Upper lobe of left lung (tissue), 6 donors: ENCODE results near the gene A2ML1. TPM values are rescaled to one million over a fixed set of nuclear protein-coding genes. Genes with fewer than 3 reads are reported as not detected.

Source experiments
- ATAC-seq, 2 donors: fragments of 200-7000 bp; cut with Tn5 transposase; one replicate each; pipeline ENCODE4 v1.9.1; 2022; ENCODE audit warnings: mild to moderate bottlenecking in 2 of 2, moderate library complexity in 2 of 2; ENCODE audit not compliant: low FRiP score in 2 of 2
- DNase-seq, 2 donors: peaks; one replicate each; pipeline ENCODE4 v3.0.0-alpha.2; 2019 to 2020
- H3K27ac ChIP-seq, 4 donors: fragments of 200-600 bp; sonication (generic); one replicate each; pipeline ENCODE4 v1.5.1; 2016 to 2019
- H3K27me3 ChIP-seq, 4 donors: fragments of 200-600 bp; sonication (generic); one replicate each; pipeline ENCODE4 v1.5.1; 2017 to 2019
- H3K36me3 ChIP-seq, 4 donors: fragments of 200-600 bp; sonication (generic); one replicate each; pipeline ENCODE4 v1.5.1; 2016 to 2019
- H3K4me1 ChIP-seq, 4 donors: fragments of 200-600 bp; sonication (generic); one replicate each; pipeline ENCODE4 v1.5.1; 2018 to 2019
- H3K4me3 ChIP-seq, 4 donors: fragments of 200-600 bp; sonication (generic); one replicate each; pipeline ENCODE4 v1.5.1; 2017 to 2019; ENCODE audit warnings: mild to moderate bottlenecking in 2 of 4, moderate library complexity in 1 of 4
- H3K9me3 ChIP-seq, 4 donors: fragments of 200-600 bp; sonication (generic); one replicate each; pipeline ENCODE4 v1.5.1; 2018 to 2019
- EP300 ChIP-seq, 4 donors: sonication (generic); formaldehyde crosslinking; IDR thresholded peaks; one replicate each; pipeline ENCODE4 v1.5.1; 2017; ENCODE audit warnings: antibody characterized with exemption in 4 of 4, control low read depth in 2 of 4
- POLR2A ChIP-seq, 4 donors: fragments of 450-650 bp; IDR thresholded peaks; one replicate each; pipeline ENCODE4 v1.5.1; 2016 to 2017; ENCODE audit warnings: antibody characterized with exemption in 4 of 4, mild to moderate bottlenecking in 2 of 4
- POLR2AphosphoS5 ChIP-seq, 2 donors: sonication (generic); formaldehyde crosslinking; IDR thresholded peaks; one replicate each; pipeline ENCODE4 v1.5.1; 2017; ENCODE audit warnings: antibody characterized with exemption in 2 of 2
- WGBS, 2 donors: methylation state at CpG; one replicate each; pipeline ENCODE4 v1.1.5; 2017 to 2018; 5-methylcytosine and 5-hydroxymethylcytosine counted together
- total RNA-seq, 6 donors: library from RNA; depleted of rRNA in 4 of 6; stranded (reverse); fragments of >200 nt in 4 of 6; gene quantifications; one replicate each; pipeline versions ENCODE4 v1.1.0 to v1.2.1, GENCODE V29; 2016 to 2021
- TF ChIP-seq, protein P1 (sequence below), 6 experiments: fragments of 450-650 bp in 4 of 6; fragments of 200-600 bp in 2 of 6; sonication (generic) in 2 of 6; IDR thresholded peaks; one replicate each; pipeline ENCODE4 v1.5.1; 2016 to 2019; ENCODE audit warnings: antibody characterized with exemption in 6 of 6
- donor health status: DM: no; HTN: no; CAD: no; lungs with moderate emphysema.
- donor health status: DM: no; HTN: yes; CAD: no; lungs with severe emphysema.

The A2ML1 gene
- total RNA-seq, 6 donors from 2014 or later: 0.13 to 0.15 TPM; not detected in 4

DNA sequence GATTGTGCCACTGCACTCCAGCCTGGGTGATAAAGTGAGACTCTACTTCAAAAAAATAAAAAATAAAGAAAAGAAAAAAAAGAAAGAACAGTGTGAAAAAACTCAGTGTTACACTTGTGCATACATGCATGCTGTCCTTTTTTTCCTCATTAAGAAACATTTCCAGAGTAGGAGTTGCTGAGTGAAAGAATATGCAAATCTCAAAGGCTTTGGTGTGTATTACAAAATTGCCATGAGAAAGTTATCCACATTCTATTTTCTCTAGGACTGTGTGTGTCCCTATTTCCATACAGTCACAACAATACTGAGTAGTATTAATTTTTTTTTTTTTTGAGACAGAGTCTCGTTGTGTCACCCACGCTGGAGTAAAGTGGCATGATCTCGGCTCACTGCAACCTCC lies 830 bp upstream of the A2ML1 start:
- WGBS, 2 donors: 80 to 95% methylated on average over 3 of the region's 3 CpGs
- ATAC-seq: no peak

DNA sequence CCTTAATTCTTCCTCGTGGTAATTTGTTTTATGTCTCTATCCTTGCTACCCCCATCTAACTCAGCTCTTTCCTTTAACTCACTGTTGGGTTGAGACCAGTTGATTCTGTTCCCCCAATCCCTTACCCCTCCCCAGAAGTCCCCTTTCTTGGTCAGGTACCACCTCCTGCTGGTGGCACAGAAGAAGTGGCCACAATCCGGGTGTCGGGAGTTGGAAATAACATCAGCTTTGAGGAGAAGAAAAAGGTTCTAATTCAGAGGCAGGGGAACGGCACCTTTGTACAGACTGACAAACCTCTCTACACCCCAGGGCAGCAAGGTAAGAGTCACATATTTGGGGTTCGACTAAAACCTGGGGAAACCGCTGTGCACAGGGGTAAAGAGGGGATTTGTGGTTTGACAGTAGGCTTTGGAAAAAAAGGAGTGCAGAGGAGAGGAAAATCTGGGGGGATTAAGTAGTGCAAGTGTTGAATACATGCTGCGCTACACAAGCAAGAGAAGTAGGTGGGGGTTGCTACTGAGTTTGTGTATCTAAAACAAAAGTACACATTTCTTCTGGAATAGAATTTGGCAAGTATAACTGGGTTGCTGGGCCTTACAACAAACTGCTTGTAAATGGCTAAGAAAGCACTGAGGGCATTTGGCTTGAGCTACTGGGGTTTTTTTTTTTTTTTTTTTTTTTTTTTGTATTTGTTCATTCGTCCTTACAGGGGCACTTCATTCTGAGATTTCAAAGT lies 1.3 kb downstream of the A2ML1 start:
- Histone ChIP-seq H3K27ac (no peak overlapping the region), H3K4me3 (no peak overlapping the region), H3K36me3 (no peaks in the 10 kb centered on the region), H3K4me1 (no peaks in the 10 kb centered on the region), H3K27me3 (no peaks in the 10 kb centered on the region), H3K9me3 (no peaks in the 10 kb centered on the region)
- WGBS, 2 donors: 40 to 41% methylated on average over 8 of the region's 8 CpGs
- no peak for TF ChIP-seq POLR2AphosphoS5 (IDR thresholded peaks at IDR 0.05)
- TF ChIP-seq, protein P1, sequence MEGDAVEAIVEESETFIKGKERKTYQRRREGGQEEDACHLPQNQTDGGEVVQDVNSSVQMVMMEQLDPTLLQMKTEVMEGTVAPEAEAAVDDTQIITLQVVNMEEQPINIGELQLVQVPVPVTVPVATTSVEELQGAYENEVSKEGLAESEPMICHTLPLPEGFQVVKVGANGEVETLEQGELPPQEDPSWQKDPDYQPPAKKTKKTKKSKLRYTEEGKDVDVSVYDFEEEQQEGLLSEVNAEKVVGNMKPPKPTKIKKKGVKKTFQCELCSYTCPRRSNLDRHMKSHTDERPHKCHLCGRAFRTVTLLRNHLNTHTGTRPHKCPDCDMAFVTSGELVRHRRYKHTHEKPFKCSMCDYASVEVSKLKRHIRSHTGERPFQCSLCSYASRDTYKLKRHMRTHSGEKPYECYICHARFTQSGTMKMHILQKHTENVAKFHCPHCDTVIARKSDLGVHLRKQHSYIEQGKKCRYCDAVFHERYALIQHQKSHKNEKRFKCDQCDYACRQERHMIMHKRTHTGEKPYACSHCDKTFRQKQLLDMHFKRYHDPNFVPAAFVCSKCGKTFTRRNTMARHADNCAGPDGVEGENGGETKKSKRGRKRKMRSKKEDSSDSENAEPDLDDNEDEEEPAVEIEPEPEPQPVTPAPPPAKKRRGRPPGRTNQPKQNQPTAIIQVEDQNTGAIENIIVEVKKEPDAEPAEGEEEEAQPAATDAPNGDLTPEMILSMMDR (IDR thresholded peaks at IDR 0.05): peak; percentile 33 to 73 (median 62)
- TF ChIP-seq POLR2A (IDR thresholded peaks at IDR 0.05): no peak
- peak in 1 of 2 donors; percentile 37 for DNase-seq
- peak in 1 of 2 donors; percentile 73 for ATAC-seq

More for the DNA sequence above, 830 bp upstream of the A2ML1 start:
- no peak overlapping the region for H3K27ac ChIP-seq
- TF ChIP-seq POLR2A (IDR thresholded peaks at IDR 0.05) (no peak), POLR2AphosphoS5 (IDR thresholded peaks at IDR 0.05) (no peak), EP300 (IDR thresholded peaks at IDR 0.05) (no peak)
- TF ChIP-seq, protein P1 (IDR thresholded peaks at IDR 0.05): no peak
- no peak overlapping the region for H3K4me3 ChIP-seq
- no peaks in the 10 kb centered on the region for H3K36me3 ChIP-seq
- DNase-seq: no peak
- no peaks in the 10 kb centered on the region for H3K9me3 ChIP-seq
- H3K4me1 ChIP-seq: no peaks in the 10 kb centered on the region
- no peaks in the 10 kb centered on the region for H3K27me3 ChIP-seq

DNA sequence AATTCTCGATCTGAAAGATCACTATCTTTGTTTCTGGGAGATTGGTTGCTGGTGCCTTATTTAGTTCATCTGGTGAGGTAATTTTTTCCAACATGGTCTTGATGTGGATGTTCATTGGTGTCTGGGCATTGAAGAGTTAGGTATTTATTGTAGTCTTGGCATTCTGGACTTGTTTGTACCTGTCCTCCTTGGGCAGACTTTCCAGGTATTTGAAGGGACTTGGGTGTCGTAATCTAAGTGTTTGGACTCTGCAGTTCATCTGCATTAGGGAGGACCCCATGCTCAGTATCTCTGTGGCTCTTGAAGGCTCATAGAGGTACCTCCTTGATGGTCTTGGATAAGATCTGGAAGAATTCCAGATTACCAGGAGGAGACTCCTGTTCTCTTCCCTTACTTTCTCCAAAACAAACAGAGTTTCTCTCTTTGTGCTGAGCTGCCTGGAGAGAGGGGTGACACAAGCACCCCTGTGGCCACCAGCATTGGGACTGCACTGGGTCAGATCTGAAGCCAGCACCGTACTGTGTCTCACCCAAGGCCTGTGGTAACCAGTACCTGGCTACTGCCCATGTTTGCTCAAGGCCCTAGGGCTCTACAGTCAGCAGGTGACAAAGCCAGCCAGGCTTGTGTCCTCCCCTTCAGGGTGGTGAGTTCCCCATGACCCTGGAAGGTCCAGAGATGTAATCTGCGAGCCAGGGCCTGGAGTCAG lies 5.3 kb downstream of the A2ML1 start:
- DNase-seq: no peak
- WGBS, 2 donors: 81 to 85% methylated on average over 3 to 4 of the region's 4 CpGs

DNA sequence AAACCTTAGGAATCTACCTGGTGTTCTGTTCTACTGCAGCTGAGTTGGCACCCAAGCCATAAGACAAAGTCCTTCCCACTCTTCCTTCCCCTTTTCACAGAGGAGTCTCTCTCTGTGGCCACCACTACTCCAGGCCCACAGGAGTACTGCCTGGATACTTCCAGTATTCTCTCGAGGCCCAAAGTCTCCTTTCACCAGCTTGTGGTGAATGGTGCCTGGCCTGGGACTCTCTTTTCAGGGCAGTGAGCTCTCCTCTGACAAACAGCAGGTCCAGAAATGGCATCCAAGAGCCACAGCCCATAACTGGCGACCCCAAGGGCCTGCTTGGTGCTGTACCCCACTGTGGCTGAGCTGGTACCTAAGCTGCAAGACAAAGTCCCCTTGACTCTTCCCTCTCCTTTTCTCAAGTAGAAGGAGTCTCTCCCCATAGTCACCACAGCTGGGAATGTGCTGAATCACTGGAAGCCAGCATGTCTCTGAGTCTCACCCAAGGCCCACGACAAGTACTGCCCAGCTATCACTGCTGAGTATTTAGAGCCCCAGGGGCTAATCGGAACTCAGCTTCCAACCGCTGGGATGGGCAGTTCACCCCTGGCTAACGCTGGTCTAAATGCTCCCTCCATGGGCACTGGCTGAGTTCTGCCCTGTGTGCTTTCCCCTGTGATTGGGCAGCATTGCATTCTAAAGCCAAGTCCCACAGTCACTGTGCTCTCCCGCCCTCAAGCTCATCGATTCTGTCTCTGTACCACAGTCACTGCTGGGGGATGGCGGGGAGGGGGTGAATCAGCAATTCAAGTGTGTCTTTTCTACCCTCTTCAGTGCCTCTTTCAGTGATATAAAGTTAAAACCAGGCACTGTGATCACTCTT lies 6.1 kb downstream of the A2ML1 start:
- ATAC-seq: no peak
- 83% methylated on average over 8 to 9 of the region's 9 CpGs for WGBS, 2 donors
- Histone ChIP-seq H3K27ac (no peak overlapping the region), H3K4me3 (no peak overlapping the region), H3K4me1 (no peaks in the 10 kb centered on the region), H3K9me3 (no peaks in the 10 kb centered on the region), H3K36me3 (no peaks in the 10 kb centered on the region), H3K27me3 (no peaks in the 10 kb centered on the region)
- no peak for DNase-seq
- TF ChIP-seq POLR2A (IDR thresholded peaks at IDR 0.05): no peak
- no peak for TF ChIP-seq POLR2AphosphoS5 (IDR thresholded peaks at IDR 0.05)
- TF ChIP-seq, protein P1 (IDR thresholded peaks at IDR 0.05): no peak
- no peak for TF ChIP-seq EP300 (IDR thresholded peaks at IDR 0.05)

More for the DNA sequence above, 5.3 kb downstream of the A2ML1 start:
- no peak overlapping the region for H3K27ac ChIP-seq
- no peak for ATAC-seq
- no peaks in the 10 kb centered on the region for H3K36me3 ChIP-seq
- no peaks in the 10 kb centered on the region for H3K9me3 ChIP-seq
- H3K4me1 ChIP-seq: no peaks in the 10 kb centered on the region
- H3K4me3 ChIP-seq: no peak overlapping the region
- TF ChIP-seq, protein P1 (IDR thresholded peaks at IDR 0.05): no peak
- TF ChIP-seq EP300 (IDR thresholded peaks at IDR 0.05) (no peak), POLR2AphosphoS5 (IDR thresholded peaks at IDR 0.05) (no peak), POLR2A (IDR thresholded peaks at IDR 0.05) (no peak)
- no peaks in the 10 kb centered on the region for H3K27me3 ChIP-seq
